GM21515 (cell line): ENCODE data around the gene COL4A2.
"Not testable (repeated sequence)": the region's sequence is repeated elsewhere in the genome, so short reads cannot be mapped to it uniquely, and the experiment has no call there.

Source experiments
- ATAC-seq: cut with Tn5 transposase; IDR thresholded peaks from one replicate; pipeline ENCODE4 v1.9.1; 2021; ENCODE audit not compliant: unreplicated experiment

Gene COL4A2

DNA sequence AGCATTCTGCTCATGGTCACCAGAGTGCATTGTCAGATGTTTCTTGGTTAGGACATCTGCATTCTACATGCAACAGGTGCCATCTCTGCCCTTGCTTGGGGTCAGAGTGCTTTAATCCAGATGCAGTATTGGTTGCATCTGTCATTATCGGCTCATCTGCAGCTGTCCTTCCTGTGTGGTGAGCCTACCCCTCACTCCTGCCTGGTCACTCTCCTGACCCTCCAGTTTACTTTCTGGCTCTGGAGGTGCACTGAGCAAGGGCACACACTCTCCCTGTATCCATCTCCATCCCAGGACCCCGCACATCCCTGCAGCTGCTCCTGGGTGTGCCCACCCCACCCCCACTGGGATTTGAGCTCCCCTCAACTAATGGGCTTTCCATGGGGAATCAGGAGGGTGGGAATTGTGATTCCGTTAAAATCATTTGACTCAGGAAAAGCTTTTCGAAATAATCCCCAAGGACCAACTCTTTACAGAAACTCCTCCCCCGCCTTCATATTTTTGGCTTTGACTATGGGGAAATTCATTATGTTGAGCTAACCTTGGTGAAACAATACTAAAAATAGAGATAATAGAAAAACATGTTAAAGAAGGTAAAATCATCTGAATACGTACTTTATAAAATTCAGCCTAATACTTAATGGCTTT lies 70.2 kb downstream of the COL4A2 start:
- no peak for ATAC-seq

DNA sequence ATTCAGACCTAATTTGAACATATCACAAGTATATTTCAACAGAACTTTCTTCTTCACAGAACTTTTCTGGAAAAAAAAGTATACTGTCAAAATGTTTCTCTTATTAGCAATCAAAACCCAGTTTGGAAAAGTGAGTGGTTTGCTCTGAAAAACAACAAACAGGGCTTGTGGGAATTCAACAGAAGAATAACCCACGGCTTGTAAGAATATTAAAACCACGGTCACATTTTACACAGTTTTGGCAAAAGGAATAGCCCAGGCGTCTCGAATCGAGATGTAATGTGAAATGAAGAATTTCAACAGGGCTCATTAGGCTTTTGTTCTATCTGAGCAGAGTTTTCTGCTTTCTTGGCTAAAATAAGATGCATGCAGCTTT lies 70.7 kb downstream of the COL4A2 start:
- no peak for ATAC-seq

DNA sequence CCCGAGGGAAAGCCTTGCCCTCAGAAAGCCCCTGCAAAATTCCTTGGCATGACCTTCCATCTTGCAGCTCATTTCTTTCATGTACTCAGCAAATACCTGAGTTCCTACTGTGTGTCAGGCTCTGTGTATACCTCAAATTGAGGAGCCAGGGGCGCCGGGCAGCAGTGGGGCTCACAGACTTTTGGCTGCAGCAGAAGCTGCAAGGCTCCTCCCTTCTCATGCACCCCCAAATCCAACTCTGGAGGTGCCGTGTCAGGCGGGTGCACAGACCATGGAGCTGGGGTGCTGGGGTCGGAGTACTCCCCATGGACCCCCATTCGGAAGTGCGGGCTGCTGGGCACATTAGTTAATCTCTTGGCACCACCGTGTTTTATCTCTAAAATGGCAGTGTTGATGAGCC lies 72.3 kb downstream of the COL4A2 start:
- no peak for ATAC-seq

DNA sequence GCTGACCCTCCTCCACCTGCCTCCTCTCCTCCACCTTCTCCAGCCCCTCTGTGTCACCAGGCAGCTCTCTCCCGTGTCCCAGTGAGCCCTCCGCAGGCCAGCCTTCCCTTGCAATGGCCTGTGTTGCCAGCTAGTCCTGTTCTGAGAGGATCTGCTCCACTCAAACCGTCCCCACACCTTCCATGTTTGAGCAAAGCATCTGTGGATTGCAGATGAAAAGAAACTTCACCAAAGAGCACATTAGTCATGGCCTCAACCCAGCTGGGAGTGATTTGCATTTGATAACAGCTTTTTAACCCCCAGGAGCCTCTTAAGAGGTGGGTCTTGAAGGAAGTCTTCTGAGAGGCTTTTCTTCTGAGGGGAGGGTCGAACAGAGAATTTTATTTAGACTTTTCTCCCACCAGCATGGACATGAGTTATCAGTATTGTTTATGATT lies 72.8 kb downstream of the COL4A2 start:
- no peak for ATAC-seq

DNA sequence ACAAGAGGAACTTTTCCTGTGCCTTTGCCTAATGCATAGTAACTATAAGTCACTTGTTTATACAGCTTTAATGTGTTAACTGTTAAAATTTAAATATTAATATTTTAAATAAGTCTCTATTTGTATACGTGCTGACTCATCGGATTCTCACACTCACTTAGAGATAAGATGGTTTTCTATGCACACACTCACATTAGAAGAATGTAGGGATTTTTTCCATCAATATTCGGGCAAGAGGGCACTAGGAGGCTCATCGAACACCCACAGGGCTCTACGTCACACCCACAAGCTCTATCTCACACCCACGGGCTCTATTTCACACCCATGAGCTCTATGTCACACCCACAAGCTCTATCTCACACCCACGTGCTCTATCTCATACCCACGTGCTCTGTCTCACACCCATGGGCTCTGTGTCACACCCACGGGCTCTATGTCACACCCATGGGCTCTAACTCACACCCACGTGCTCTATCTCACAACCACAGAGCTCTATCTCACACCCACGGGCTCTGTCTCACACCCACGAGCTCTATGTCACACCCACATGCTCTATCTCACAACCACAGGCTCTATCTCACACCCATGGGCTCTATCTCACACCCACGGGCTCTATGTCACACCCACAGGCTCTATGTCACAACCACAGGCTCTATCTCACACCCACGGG lies 73.4 kb downstream of the COL4A2 start:
- ATAC-seq, result no peak

DNA sequence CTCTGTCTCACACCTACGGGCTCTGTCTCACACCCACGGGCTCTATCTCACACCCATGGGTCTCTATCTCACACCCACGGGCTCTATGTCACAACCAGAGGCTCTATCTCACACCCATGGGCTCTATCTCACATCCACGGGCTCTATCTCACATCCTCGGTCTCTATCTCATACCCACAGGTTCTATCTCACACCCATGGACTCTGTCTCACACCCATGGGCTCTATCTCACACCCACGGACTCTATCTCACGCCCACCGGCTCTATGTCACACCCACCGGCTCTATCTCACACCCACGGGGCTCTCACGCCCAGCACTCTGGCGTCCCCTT lies 73.9 kb downstream of the COL4A2 start:
- ATAC-seq, result no peak

DNA sequence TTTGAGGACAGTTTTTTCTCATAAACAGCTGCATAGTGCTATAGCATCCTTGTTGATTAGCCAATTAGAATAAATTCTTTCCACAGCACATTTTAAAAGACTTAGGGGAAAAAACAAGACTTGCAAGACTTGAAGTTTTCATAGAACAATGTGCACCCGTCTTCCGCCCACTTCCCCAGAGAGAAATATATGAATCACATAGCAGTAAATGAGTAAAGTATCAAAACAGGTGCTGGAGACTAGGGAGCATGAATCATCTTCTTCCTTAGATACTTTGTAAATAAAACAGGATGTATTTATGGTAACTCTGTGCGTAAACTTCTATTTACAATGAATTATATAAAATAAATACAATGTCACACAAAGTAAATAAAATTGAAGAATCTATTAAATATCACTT lies 75.1 kb downstream of the COL4A2 start:
- no peak for ATAC-seq

DNA sequence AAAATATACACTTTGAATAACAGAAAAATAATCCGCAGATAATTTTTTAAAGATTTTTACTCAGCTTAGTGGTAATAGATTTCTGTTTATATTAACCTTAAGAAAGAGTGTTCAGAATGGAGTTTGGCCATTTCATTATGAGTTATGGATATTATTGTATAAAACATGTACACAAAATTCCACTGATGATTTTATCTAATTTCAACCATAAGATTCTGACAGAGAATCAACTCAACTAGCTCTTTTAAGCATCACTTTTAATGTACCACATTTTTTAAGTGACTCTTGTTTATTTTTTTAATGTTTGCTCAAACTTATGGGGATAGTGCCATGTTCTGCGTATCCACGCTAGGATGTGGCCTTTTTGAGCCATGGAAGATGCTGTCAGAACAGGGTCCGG lies 75.7 kb downstream of the COL4A2 start:
- no peak for ATAC-seq

DNA sequence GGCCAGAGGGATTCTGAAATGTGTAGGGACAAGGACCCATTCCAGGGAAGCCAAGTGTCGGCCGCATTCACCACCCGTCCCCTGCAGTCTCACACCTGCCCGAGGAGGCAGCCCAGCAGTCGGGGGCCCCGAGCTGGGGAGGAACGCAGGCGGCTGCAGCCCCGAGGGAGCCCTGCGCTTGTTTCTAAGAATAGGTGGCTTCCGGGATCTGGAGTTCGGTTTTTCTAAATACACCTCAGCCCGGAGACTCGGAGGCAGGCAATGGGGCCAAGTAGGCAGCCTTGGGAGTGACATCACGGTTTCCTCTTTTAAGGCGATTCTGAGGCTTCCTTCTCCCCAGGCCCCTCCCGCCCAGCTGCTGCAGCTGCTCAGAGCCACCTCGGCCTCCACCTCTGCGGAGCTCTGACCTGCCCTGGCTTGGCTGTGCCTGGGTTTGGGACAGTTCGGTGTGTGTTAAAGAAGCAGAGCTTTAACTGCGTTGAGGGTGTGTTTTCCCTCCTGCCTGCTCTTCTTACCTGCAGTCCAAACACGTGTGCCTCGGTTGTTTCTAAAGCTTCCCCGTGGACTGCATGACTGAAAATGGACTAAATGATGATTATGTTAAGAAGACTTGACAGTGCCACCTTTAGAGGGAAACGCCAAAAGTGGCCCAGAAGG lies 80.5 kb downstream of the COL4A2 start:
- peak; percentile 89 for ATAC-seq

DNA sequence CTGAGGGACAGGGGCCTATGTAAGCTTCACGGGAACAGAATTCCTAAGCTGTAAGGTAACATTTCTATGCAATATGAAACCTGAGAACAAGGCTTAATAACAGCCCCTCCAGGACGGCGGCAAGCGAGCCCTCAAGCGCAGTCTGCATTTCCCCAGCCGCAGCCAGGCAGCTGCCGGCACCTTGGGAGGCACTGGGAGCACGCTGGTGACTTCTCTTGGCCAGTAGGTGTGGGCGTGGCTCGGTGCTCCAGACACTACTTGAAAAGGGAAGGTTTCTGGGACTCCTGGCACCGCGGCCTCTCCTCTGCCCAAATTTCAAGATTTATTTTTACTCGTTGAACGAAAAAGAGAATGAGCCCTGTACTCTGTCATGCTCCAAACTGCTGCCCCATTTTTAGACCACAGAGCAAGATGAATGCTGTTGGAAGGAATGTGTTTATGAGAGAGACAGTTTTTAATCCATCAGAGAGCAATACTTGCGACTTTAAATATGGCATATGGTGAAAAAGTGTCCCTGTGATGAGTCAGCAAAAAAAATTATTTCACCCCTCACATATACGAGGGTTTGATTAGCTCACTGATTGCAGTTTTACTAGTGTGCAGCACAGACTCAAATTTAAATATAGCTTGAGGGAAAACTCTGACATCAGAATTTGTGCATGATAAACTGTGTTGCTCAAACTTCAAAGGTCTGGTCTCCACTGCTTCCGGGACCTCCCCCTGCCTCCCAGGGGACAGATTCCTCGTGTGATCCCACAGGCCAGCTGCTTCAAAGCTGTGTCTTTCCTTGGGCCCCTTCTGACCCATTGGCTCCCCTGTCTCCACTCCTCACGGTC lies 81.2 kb downstream of the COL4A2 start:
- ATAC-seq, result no peak

DNA sequence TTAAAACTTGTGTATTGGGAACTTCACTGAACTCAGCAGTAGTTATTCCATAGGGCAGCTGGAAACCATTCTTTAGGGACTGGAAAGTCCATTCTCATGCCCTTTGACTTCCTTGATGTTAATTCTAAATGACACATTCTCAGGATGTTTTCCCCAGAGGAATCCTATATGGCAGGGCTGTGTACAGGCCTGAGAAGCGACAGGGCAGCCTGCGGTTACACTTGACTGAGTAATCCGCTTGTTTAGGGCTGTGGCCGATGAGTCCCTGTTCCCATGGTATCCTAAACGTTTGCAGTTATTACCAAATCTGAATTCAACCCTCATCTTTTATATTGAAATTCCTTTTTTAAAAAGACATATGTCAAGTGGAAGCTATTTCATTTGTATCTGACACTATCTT lies 83.5 kb downstream of the COL4A2 start:
- no peak for ATAC-seq

DNA sequence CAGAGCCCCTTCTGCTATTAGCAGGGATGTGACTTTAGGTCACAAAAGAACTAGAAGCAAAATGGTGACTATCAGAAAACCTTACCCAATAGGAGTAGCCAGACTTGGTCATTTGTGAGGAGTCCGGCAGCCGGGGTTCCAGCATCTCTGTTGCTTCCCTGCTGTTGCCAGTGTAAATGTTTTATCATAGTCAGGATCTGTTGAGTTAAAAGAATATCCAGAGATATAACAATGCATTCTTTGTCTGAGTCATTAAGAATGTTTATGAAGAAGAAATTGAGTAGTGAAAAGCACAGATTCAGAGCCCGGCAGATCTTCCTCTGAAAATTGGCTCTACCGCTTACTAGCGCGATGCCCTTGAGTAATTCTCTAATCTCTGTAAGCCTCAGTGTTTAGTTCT lies 84.2 kb downstream of the COL4A2 start:
- no peak for ATAC-seq

DNA sequence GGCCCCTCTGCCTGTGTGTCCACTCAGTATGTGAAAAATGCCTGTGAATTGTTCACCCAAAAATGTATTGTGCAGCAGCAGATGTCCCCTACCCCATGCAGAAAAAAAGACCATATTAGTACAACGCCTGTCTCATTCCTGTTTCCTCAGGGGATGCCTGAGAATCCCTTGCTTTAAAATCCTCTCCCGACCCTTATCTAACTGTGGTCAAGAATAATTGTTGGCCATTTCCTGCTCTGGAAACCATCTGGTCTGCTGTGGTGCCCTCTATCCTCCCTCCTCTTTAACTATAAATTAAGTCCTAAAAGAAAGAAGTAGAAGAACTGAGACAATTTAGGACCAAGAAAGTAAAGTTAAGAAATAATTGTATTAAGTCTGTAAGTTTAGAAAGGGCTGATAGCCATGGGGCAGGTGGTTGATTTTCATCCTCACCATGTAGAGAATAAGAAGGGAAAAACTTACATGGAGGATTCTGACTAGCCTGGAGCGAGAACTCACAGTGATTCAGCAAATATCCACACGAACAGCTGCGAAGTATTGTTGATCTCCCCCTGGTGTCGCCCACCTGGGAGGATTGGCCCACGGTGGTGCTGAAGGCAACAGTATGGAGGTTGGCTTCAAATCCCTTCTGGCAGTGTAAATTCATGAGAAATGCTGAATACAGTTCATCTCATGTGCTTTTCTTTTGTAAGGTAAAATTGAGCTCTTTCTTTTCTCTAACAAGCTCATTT lies 85.6 kb downstream of the COL4A2 start:
- ATAC-seq, result no peak

DNA sequence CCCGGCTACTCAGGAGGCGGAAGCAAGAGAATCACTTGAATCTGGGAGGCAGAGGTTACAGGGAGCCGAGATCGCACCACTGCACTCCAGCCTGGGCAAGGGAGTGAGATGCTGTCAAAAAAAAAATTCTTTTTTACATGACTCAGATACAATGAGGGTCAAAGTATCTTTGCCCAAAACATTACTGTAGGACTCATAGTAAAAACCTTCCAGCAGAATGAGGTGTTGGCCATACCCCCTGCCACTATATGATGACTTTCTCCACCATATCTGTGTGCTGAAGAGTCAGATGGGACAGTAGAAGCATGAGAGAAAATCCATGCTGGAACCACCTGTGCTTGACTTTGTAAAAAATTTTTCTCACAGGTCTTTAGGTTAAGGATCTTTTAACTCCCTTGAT lies 86.7 kb downstream of the COL4A2 start:
- ATAC-seq, result no peak

DNA sequence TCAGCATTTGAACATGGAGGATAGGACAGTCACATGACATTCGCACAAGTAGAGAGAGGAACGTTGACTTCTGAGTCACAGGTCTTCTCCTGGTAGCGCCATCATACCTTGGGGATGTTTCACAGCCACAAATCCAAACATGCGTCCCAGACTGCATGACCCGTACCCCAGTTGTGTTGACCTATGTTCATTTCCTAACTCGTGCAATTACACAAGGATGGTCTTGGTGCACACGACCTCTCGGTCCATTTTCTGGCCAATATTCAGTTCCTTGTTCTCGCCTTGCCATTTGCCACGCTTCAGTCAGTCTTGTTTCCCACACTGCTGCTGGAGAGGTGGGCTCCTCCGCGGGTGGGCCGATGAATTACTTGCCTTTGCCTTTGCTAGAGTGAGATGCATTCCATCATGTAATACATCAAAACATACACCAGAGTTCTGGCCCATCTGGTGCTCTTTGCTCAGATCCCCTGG lies 87.3 kb downstream of the COL4A2 start:
- no peak for ATAC-seq

DNA sequence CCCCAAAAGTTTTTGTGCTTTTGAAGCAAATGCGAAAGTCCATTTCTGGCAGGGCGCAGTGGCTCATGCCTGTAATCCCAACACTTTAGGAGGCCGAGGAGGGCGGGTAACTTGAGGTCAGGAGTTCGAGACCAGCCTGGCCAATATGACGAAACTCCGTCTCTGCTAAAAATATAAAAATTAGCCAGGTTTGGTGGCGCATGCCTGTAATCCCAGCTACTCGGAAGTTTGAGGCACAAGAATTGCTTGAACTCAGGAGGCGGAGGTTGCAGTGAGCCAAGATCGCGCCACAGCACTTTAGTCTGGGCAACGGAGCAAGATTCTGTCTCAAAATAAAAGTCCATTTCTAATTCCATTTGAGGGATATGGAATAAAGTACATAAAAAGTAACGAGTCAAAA lies 88.5 kb downstream of the COL4A2 start:
- ATAC-seq, result not testable (repeated sequence)

DNA sequence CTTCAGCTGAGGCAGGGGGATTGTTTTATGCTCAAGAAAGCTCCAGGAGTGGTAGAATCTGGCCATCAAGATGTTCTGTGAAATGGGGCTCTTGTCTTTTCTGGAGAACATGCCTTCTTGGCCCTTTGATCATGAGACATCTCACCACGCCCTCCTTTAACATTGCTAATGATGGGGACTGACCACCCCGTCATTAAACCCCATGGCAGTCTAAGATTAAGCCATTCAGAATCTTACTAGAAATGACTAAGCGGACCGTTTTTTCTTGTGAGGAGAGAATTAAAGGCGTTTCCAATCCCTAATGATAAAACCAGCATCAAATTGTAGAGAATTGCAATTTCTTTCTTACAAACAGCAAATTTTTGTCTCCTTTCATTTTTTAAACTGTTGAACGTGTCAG lies 89.4 kb downstream of the COL4A2 start:
- no peak for ATAC-seq

DNA sequence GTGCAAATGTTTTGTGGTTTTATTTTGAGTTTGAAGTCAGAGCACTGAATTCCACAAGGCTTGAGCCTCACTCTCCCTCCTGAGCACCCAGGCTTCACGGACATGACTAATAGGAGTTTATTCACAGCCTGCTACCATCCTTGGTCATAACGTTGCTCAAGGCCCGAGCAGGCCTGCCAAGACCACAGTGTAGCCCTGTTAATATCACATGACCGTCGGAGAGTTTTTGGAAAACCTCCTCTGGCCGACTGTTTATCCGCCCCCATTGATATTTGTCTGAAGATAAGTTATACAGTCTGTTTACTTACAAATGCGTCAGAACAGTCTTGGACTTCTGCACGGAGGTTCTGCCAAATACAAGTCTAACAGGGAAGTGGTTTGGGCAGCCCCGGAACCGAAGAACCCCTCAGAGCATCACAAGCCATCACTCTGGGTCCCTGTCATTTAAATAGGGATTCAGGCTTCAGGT lies 89.9 kb downstream of the COL4A2 start:
- no peak for ATAC-seq

DNA sequence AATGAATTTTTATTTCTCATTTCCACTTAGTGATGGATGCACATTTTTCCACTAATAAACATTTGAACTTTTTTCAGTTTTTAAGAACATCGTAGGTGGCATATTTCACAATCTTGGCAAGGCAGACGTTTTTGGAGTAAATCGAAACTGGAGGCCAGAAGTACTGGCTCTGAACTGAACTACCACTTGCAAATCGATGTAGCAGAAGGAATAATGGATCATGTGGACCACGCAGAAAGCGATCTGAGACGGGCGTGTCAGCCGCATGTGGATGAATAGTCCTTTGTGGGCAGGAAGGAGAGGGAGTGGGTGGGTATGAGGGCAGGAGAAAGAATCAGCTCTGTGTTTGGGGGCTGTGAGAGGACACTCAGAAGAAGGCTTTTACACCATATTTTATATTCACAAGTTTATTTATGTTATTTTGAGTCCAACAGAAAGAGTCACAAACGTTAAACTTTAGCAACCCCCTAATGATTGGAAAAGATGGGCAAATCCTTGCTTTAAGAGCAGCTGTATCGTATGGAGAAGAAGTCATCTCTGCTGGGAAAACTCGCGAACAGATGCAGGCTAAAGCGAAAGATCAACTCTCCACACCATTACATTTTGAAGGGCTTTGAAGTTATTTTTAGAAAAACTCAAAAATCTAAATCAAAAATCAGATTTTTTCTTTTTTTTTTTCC lies 90.5 kb downstream of the COL4A2 start:
- ATAC-seq, result no peak
